ENCODE data around the gene EYA2. TPM values are rescaled to one million over a fixed set of nuclear protein-coding genes. Genes with fewer than 3 reads are reported as not detected.

The EYA2 gene
- total RNA-seq, 1 experiment from 2014 or later, result 0.74 TPM

- Histone ChIP-seq H3K56ac (ENCODE audit: insufficient read length, low read depth, low read length) (no peak overlapping the region), H3K23me2 (ENCODE audit: insufficient read length, low read depth, low read length, poor library complexity, severe bottlenecking) (peaks cover 3% of the 10 kb centered on the region), H3K27ac (ENCODE audit: insufficient read length, low read depth, low read length) (no peak overlapping the region), H3K79me1 (ENCODE audit: insufficient read depth, low read depth, low read length, poor library complexity, severe bottlenecking) (no peaks in the 10 kb centered on the region), H2BK15ac (ENCODE audit: low read depth, low read length) (no peak overlapping the region), H3K79me2 (ENCODE audit: insufficient read depth, low read length) (no peaks in the 10 kb centered on the region), H3K4ac (ENCODE audit: low read depth, low read length) (no peak overlapping the region), H4K20me1 (ENCODE audit: control insufficient read depth, insufficient read depth, insufficient read length) (no peaks in the 10 kb centered on the region), H3K9ac (ENCODE audit: extremely low read depth, insufficient read length, low read length) (no peak overlapping the region), H3K4me2 (ENCODE audit: insufficient read depth, insufficient read length, low read length) (no peak overlapping the region), H4K91ac (ENCODE audit: insufficient read length, low read depth, low read length) (no peak overlapping the region), H3K9me3 (ENCODE audit: control insufficient read depth, low read depth, low read length) (no peaks in the 10 kb centered on the region), H3T11ph (ENCODE audit: low read length) (no peak overlapping the region), H2BK12ac (ENCODE audit: insufficient read length, low read depth, low read length) (no peak overlapping the region), H2AK5ac (ENCODE audit: insufficient read length, low read length) (no peak overlapping the region), H2BK120ac (ENCODE audit: low read depth, low read length, poor library complexity, severe bottlenecking) (no peak overlapping the region), H2BK5ac (ENCODE audit: insufficient read length, low read length) (no peak overlapping the region), H3K27me3 (ENCODE audit: insufficient read depth, low read length) (no peaks in the 10 kb centered on the region), H2AFZ (ENCODE audit: low read length) (no peak overlapping the region), H3K4me1 (ENCODE audit: insufficient read depth, low read length) (no peaks in the 10 kb centered on the region), H4K5ac (ENCODE audit: insufficient read length, low read depth, low read length) (no peak overlapping the region), H2BK20ac (ENCODE audit: low read depth, low read length, poor library complexity, severe bottlenecking) (no peak overlapping the region), H3K14ac (ENCODE audit: insufficient read depth, low read length) (no peak overlapping the region), H4K8ac (replicated peaks; ENCODE audit: insufficient read length, low read depth, low read length) (no peak overlapping the region), H3K18ac (ENCODE audit: insufficient read length, low read depth, low read length) (no peak overlapping the region), H3K23ac (ENCODE audit: insufficient read length, low read depth, low read length) (no peak overlapping the region)
- Mint-ChIP-seq H3K36me3 (ENCODE audit: insufficient read depth in 1 of 3, low read depth in 3 of 3) (no peaks in the 10 kb centered on the region), H3K9me3 (no peaks in the 10 kb centered on the region), H3K27ac (no peak overlapping the region), H3K4me3 (no peak overlapping the region), H3K4me1 (peaks cover 3 to 14% of the 10 kb centered on the region in 2 experiments), H3K27me3 (ENCODE audit: low read depth) (peaks cover 5% of the 10 kb centered on the region; the same call in 1 of the 2 replicates)
- no peak for TF ChIP-seq CTCF (conservative IDR thresholded peaks at IDR 0.05)
- no CpG with 5 or more reads among the region's 1 CpG for WGBS (ENCODE audit: extremely low coverage, insufficient read length, low lambda C conversion rate)
- DNase-seq, result no peak
Observed at GRCh38 chr20:47191074-47191673, 296.5 kb downstream of the EYA2 start.
